Activated CD4-positive, alpha-beta T cell treated with anti-CD3 and anti-CD28 coated beads for 1 hour (primary cell): ENCODE measurements around the gene SBF2.
"Not testable (repeated sequence)": the region's sequence is repeated elsewhere in the genome, so short reads cannot be mapped to it uniquely, and the experiment has no call there.

Experiments
- DNase-seq: peaks from one replicate; pipeline ENCODE4 v3.0.0-alpha.2; 2020

The SBF2 gene

GRCh38 chr11:10162222-10162621 is 131.8 kb downstream of the SBF2 start:
- DNase-seq = no peak

- no peak for DNase-seq
Observed at GRCh38 chr11:10160350-10160749, 133.7 kb downstream of the SBF2 start.

- DNase-seq = no peak
Observed at GRCh38 chr11:10158461-10158860, 135.6 kb downstream of the SBF2 start.

- DNase-seq = no peak
Observed at GRCh38 chr11:10155793-10156490, 138.1 kb downstream of the SBF2 start.

- DNase-seq = no peak
Observed at GRCh38 chr11:10150800-10151199, 143.2 kb downstream of the SBF2 start.

GRCh38 chr11:10149553-10149952 is 144.5 kb downstream of the SBF2 start:
- no peak for DNase-seq

- DNase-seq = no peak
Observed at GRCh38 chr11:10147195-10147594, 146.8 kb downstream of the SBF2 start.

- no peak for DNase-seq
Observed at GRCh38 chr11:10144954-10145353, 149.1 kb downstream of the SBF2 start.

- DNase-seq = no peak
Observed at GRCh38 chr11:10139656-10140055, 154.4 kb downstream of the SBF2 start.

- DNase-seq = no peak
Observed at GRCh38 chr11:10139143-10139542, 154.9 kb downstream of the SBF2 start.

GRCh38 chr11:10134975-10135481 is 159.0 kb downstream of the SBF2 start:
- no peak for DNase-seq

- DNase-seq = not testable (repeated sequence)
Observed at GRCh38 chr11:10134226-10134625, 159.8 kb downstream of the SBF2 start.

GRCh38 chr11:10133251-10133650 is 160.8 kb downstream of the SBF2 start:
- not testable (repeated sequence) for DNase-seq

- DNase-seq = no peak
Observed at GRCh38 chr11:10130875-10131274, 163.1 kb downstream of the SBF2 start.

- DNase-seq = not testable (repeated sequence)
Observed at GRCh38 chr11:10129184-10129583, 164.8 kb downstream of the SBF2 start.

- no peak for DNase-seq
Observed at GRCh38 chr11:10125522-10126133, 168.4 kb downstream of the SBF2 start.

- no peak for DNase-seq
Observed at GRCh38 chr11:10122326-10123197, 171.5 kb downstream of the SBF2 start.

GRCh38 chr11:10118865-10119264 is 175.2 kb downstream of the SBF2 start:
- no peak for DNase-seq

GRCh38 chr11:10117709-10118351 is 176.2 kb downstream of the SBF2 start:
- no peak for DNase-seq

- DNase-seq = no peak
Observed at GRCh38 chr11:10116588-10116987, 177.4 kb downstream of the SBF2 start.

- no peak for DNase-seq
Observed at GRCh38 chr11:10114593-10115404, 179.2 kb downstream of the SBF2 start.

- no peak for DNase-seq
Observed at GRCh38 chr11:10113852-10114251, 180.2 kb downstream of the SBF2 start.
